Duodenal mucosa (tissue), 2 donors: ENCODE measurements around the gene EIF4EBP2.

Experiments used
- H3K27ac ChIP-seq: one replicate; pipeline ENCODE4 v1.7.0; 2013; ENCODE audit warnings: low read depth, low read length
- H3K27me3 ChIP-seq, 2 donors: one replicate each; pipeline ENCODE4 v1.7.0; 2013; ENCODE audit warnings: low read length in 2 of 2, control low read depth in 1 of 2; ENCODE audit not compliant: insufficient read depth in 2 of 2, control insufficient read depth in 1 of 2
- H3K36me3 ChIP-seq, 2 donors: one replicate each; pipeline ENCODE4 v1.7.0; 2013; ENCODE audit warnings: low read length in 2 of 2, control low read depth in 1 of 2; ENCODE audit not compliant: insufficient read depth in 2 of 2, control insufficient read depth in 1 of 2
- H3K4me1 ChIP-seq, 2 donors: one replicate each; pipeline ENCODE4 v1.7.0; 2013; ENCODE audit warnings: low read length in 2 of 2, control low read depth in 1 of 2; ENCODE audit not compliant: insufficient read depth in 2 of 2, control insufficient read depth in 1 of 2
- H3K4me3 ChIP-seq, 2 donors: one replicate each; pipeline ENCODE4 v1.7.0; 2013; ENCODE audit warnings: low read length in 2 of 2, low read depth in 1 of 2
- H3K9ac ChIP-seq, 2 donors: one replicate each; pipeline ENCODE4 v1.7.0; 2013; ENCODE audit warnings: low read length in 2 of 2, low read depth in 1 of 2
- H3K9me3 ChIP-seq, 2 donors: one replicate each; pipeline ENCODE4 v1.7.0; 2013; ENCODE audit warnings: low read length in 2 of 2, control low read depth in 1 of 2; ENCODE audit not compliant: control insufficient read depth in 1 of 2

Gene EIF4EBP2

GRCh38 chr10:70430493-70431445 is 26.8 kb downstream of the EIF4EBP2 start:
- Histone ChIP-seq H3K36me3 (peaks cover 8 to 37% of the 10 kb centered on the region in 2 donors), H3K4me1 (peaks cover 11 to 17% of the 10 kb centered on the region in 2 donors), H3K27me3 (no peaks in the 10 kb centered on the region), H3K4me3 (no peak overlapping the region), H3K9ac (no peak overlapping the region), H3K27ac (peak overlapping the region; percentile 74), H3K9me3 (no peaks in the 10 kb centered on the region)

GRCh38 chr10:70432101-70432500 is 28.2 kb downstream of the EIF4EBP2 start:
- Histone ChIP-seq H3K9ac (no peak overlapping the region), H3K4me1 (peaks cover 11 to 17% of the 10 kb centered on the region in 2 donors), H3K36me3 (peaks cover 5 to 24% of the 10 kb centered on the region in 2 donors), H3K9me3 (no peaks in the 10 kb centered on the region), H3K4me3 (no peak overlapping the region), H3K27ac (no peak overlapping the region), H3K27me3 (no peaks in the 10 kb centered on the region)

- Histone ChIP-seq H3K9ac (no peak overlapping the region), H3K4me1 (peaks cover 11 to 17% of the 10 kb centered on the region in 2 donors), H3K27ac (no peak overlapping the region), H3K27me3 (no peaks in the 10 kb centered on the region), H3K4me3 (no peak overlapping the region), H3K9me3 (no peaks in the 10 kb centered on the region), H3K36me3 (peaks cover 5 to 18% of the 10 kb centered on the region in 2 donors)
These were observed 28.8 kb downstream of the EIF4EBP2 start for GRCh38 chr10:70432561-70433263.

GRCh38 chr10:70433581-70434280 is 29.8 kb downstream of the EIF4EBP2 start:
- no peak overlapping the region for H3K27ac ChIP-seq
- peaks cover 4% of the 10 kb centered on the region in 2 donors for H3K27me3 ChIP-seq
- no peak overlapping the region for H3K4me3 ChIP-seq
- peaks cover 2 to 8% of the 10 kb centered on the region in 2 donors for H3K36me3 ChIP-seq
- no peaks in the 10 kb centered on the region for H3K9me3 ChIP-seq
- H3K4me1 ChIP-seq, result peaks cover 11 to 17% of the 10 kb centered on the region in 2 donors
- no peak overlapping the region for H3K9ac ChIP-seq

- no peak overlapping the region for H3K27ac ChIP-seq
- no peaks in the 10 kb centered on the region for H3K9me3 ChIP-seq
- H3K9ac ChIP-seq, result no peak overlapping the region
- H3K36me3 ChIP-seq, result no peaks in the 10 kb centered on the region
- peaks cover 11 to 15% of the 10 kb centered on the region in 2 donors for H3K27me3 ChIP-seq
- H3K4me1 ChIP-seq, result peaks cover 11 to 13% of the 10 kb centered on the region in 2 donors
- no peak overlapping the region for H3K4me3 ChIP-seq
These were observed 31.5 kb downstream of the EIF4EBP2 start for GRCh38 chr10:70435241-70436085.

GRCh38 chr10:70437721-70438120 is 33.8 kb downstream of the EIF4EBP2 start:
- no peak overlapping the region for H3K27ac ChIP-seq
- H3K4me3 ChIP-seq, result no peak overlapping the region
- H3K4me1 ChIP-seq, result peaks cover 0 to 12% of the 10 kb centered on the region in 2 donors
- H3K9ac ChIP-seq, result no peak overlapping the region
- H3K36me3 ChIP-seq, result no peaks in the 10 kb centered on the region
- H3K9me3 ChIP-seq, result no peaks in the 10 kb centered on the region
- H3K27me3 ChIP-seq, result peaks cover 33 to 37% of the 10 kb centered on the region in 2 donors

- peaks cover 37 to 42% of the 10 kb centered on the region in 2 donors for H3K27me3 ChIP-seq
- peak overlapping the region; percentile 29 to 43 for H3K4me3 ChIP-seq
- peaks cover 0 to 12% of the 10 kb centered on the region in 2 donors for H3K4me1 ChIP-seq
- no peak overlapping the region for H3K9ac ChIP-seq
- no peaks in the 10 kb centered on the region for H3K9me3 ChIP-seq
- H3K36me3 ChIP-seq, result no peaks in the 10 kb centered on the region
- no peak overlapping the region for H3K27ac ChIP-seq
These were observed 36.6 kb downstream of the EIF4EBP2 start for GRCh38 chr10:70440296-70441160.

GRCh38 chr10:70441161-70441894 is 37.4 kb downstream of the EIF4EBP2 start, which contains the start of gene NODAL:
Gene NODAL (minus strand): TSS chr10:70441681. CDS start chr10:70441667, 14 bp downstream.
- no peaks in the 10 kb centered on the region for H3K36me3 ChIP-seq
- no peak within 1 kb of the TSS for H3K9ac ChIP-seq
- peak within 1 kb of the TSS; percentile 29 to 43 for H3K4me3 ChIP-seq

More at GRCh38 chr10:70441161-70441894, 37.4 kb downstream of the EIF4EBP2 start, which contains the start of gene NODAL:
- Histone ChIP-seq H3K4me1 (peaks cover 0 to 12% of the 10 kb centered on the region in 2 donors), H3K9me3 (no peaks in the 10 kb centered on the region), H3K27me3 (peaks cover 37 to 42% of the 10 kb centered on the region in 2 donors), H3K27ac (no peak within 1 kb of the TSS)
